Effector memory CD8-positive, alpha-beta T cell (primary cell): ENCODE results near the gene TREM2.
A peak's percentile ranks its signal among the peaks of the same experiment; 100 is the strongest.

Source experiments
- ATAC-seq: fragments of 150-1000 bp; cut with Tn5 transposase; replicated peaks from 2 replicates; pipeline ENCODE4 v1.10.0; 2021; ENCODE audit warnings: mild to moderate bottlenecking, moderate library complexity
- DNase-seq, 3 experiments: peaks; one replicate each; pipeline ENCODE4 v3.0.0; 2021
- H3K27ac Mint-ChIP-seq, 2 donors: one replicate each; pipeline ENCODE4 v1.8.0; 2022; ENCODE audit warnings: mild to moderate bottlenecking in 2 of 2, mixed read lengths in 2 of 2, moderate library complexity in 2 of 2
- H3K27me3 Mint-ChIP-seq, 2 donors: one replicate each; pipeline ENCODE4 v1.8.0; 2022; ENCODE audit warnings: mixed read lengths in 2 of 2
- H3K36me3 Mint-ChIP-seq: one replicate; pipeline ENCODE4 v1.8.0; 2022; ENCODE audit warnings: mild to moderate bottlenecking, moderate library complexity, mixed read lengths; ENCODE audit not compliant: insufficient read depth
- H3K4me1 Mint-ChIP-seq, 2 donors: one replicate each; pipeline ENCODE4 v1.8.0; 2022; ENCODE audit warnings: low read depth in 2 of 2, mixed read lengths in 2 of 2
- H3K4me3 Mint-ChIP-seq, 2 donors: one replicate each; pipeline ENCODE4 v1.8.0; 2022; ENCODE audit warnings: mild to moderate bottlenecking in 2 of 2, mixed read lengths in 2 of 2, moderate library complexity in 2 of 2
- H3K9me3 Mint-ChIP-seq, 2 donors: one replicate each; pipeline ENCODE4 v1.8.0; 2022; ENCODE audit warnings: mixed read lengths in 2 of 2
- total RNA-seq, 9 experiments: gene quantifications; one replicate each; lab custom pipeline; 2026; lab: John Stamatoyannopoulos, UW

TREM2 gene
- total RNA-seq, result 0 reads per million in 9 experiments

- H3K4me1 Mint-ChIP-seq, result peaks cover 0 to 2% of the 10 kb centered on the region in 2 donors
- no peak within 1 kb of the TSS for H3K4me3 Mint-ChIP-seq
- no peak for ATAC-seq
- peaks cover 3% of the 10 kb centered on the region for H3K36me3 Mint-ChIP-seq
- H3K27me3 Mint-ChIP-seq, result peaks cover 34 to 62% of the 10 kb centered on the region in 2 donors
- H3K9me3 Mint-ChIP-seq, result no peaks in the 10 kb centered on the region
- no peak within 1 kb of the TSS for H3K27ac Mint-ChIP-seq
- no peak for DNase-seq
Observed at GRCh38 chr6:41162687-41163418, at the start of gene TREM2. Gene TREM2 (minus strand): TSS chr6:41163116. CDS start chr6:41163082, 34 bp downstream.

GRCh38 chr6:41209547-41210320 is 46.8 kb upstream of the TREM2 start:
- no peaks in the 10 kb centered on the region for H3K36me3 Mint-ChIP-seq
- peak overlapping the region in 1 of 2 donors; percentile 39 for H3K27ac Mint-ChIP-seq
- peaks cover 5% of the 10 kb centered on the region in 2 donors for H3K9me3 Mint-ChIP-seq
- ATAC-seq (no peak), DNase-seq (no peak)
- no peak overlapping the region for H3K4me3 Mint-ChIP-seq
- peaks cover 8 to 11% of the 10 kb centered on the region in 2 donors for H3K27me3 Mint-ChIP-seq
- peaks cover 3 to 5% of the 10 kb centered on the region in 2 donors for H3K4me1 Mint-ChIP-seq

- Mint-ChIP-seq H3K27ac (peak overlapping the region in 1 of 2 donors; percentile 39), H3K4me1 (peaks cover 7 to 8% of the 10 kb centered on the region in 2 donors), H3K9me3 (no peaks in the 10 kb centered on the region), H3K36me3 (no peaks in the 10 kb centered on the region), H3K27me3 (no peaks in the 10 kb centered on the region), H3K4me3 (no peak overlapping the region)
- ATAC-seq (no peak), DNase-seq (no peak)
Observed at GRCh38 chr6:41208439-41209106, 45.7 kb upstream of the TREM2 start.

- Mint-ChIP-seq H3K27ac (peak overlapping the region; percentile 96 to 98), H3K9me3 (no peaks in the 10 kb centered on the region), H3K4me1 (peaks cover 43 to 47% of the 10 kb centered on the region in 2 donors), H3K4me3 (no peak overlapping the region), H3K36me3 (peaks cover 11% of the 10 kb centered on the region), H3K27me3 (no peaks in the 10 kb centered on the region)
- ATAC-seq (no peak), DNase-seq (no peak)
Observed at GRCh38 chr6:41204156-41204555, 41.2 kb upstream of the TREM2 start.

- Mint-ChIP-seq H3K27ac (peak overlapping the region; percentile 96 to 98), H3K4me3 (peak overlapping the region; percentile 76 to 79), H3K9me3 (no peaks in the 10 kb centered on the region), H3K4me1 (peaks cover 44 to 55% of the 10 kb centered on the region in 2 donors), H3K27me3 (no peaks in the 10 kb centered on the region), H3K36me3 (peaks cover 11% of the 10 kb centered on the region)
- ATAC-seq (no peak), DNase-seq (no peak)
Observed at GRCh38 chr6:41201764-41202173, 38.9 kb upstream of the TREM2 start.

GRCh38 chr6:41200901-41201763 is 38.2 kb upstream of the TREM2 start, which contains the start of gene TREML2:
Gene TREML2 (minus strand): TSS chr6:41201149. CDS start chr6:41201008, 141 bp downstream.
- Mint-ChIP-seq H3K4me1 (peaks cover 44 to 55% of the 10 kb centered on the region in 2 donors), H3K27me3 (no peaks in the 10 kb centered on the region), H3K36me3 (peaks cover 11% of the 10 kb centered on the region), H3K9me3 (no peaks in the 10 kb centered on the region), H3K27ac (peak within 1 kb of the TSS; percentile 96 to 98), H3K4me3 (peak within 1 kb of the TSS; percentile 76 to 79)
- ATAC-seq, result peak; percentile 19
- DNase-seq, result no peak

GRCh38 chr6:41200296-41200900 is 37.5 kb upstream of the TREM2 start:
- Mint-ChIP-seq H3K4me1 (peaks cover 44 to 55% of the 10 kb centered on the region in 2 donors), H3K9me3 (no peaks in the 10 kb centered on the region), H3K4me3 (peak overlapping the region; percentile 76 to 79), H3K36me3 (peaks cover 11% of the 10 kb centered on the region), H3K27me3 (no peaks in the 10 kb centered on the region), H3K27ac (peak overlapping the region; percentile 96 to 98)
- ATAC-seq (peak; percentile 70), DNase-seq (peak; percentile 42 to 58 (median 48))

- Mint-ChIP-seq H3K9me3 (no peaks in the 10 kb centered on the region), H3K4me1 (peaks cover 51 to 62% of the 10 kb centered on the region in 2 donors), H3K27ac (peak overlapping the region; percentile 96 to 98), H3K36me3 (peaks cover 11% of the 10 kb centered on the region), H3K4me3 (peak overlapping the region; percentile 76 to 79), H3K27me3 (no peaks in the 10 kb centered on the region)
- ATAC-seq (peak; percentile 60), DNase-seq (peak in 2 of 3 experiments; percentile 23 to 24)
Observed at GRCh38 chr6:41199552-41200246, 36.8 kb upstream of the TREM2 start.

GRCh38 chr6:41197234-41197633 is 34.3 kb upstream of the TREM2 start:
- no peak for ATAC-seq
- DNase-seq, result no peak
- Mint-ChIP-seq H3K4me3 (no peak overlapping the region), H3K36me3 (peaks cover 11% of the 10 kb centered on the region), H3K27me3 (no peaks in the 10 kb centered on the region), H3K4me1 (peaks cover 59 to 67% of the 10 kb centered on the region in 2 donors), H3K9me3 (no peaks in the 10 kb centered on the region), H3K27ac (peak overlapping the region; percentile 45 to 81)

- DNase-seq, result no peak
- Mint-ChIP-seq H3K9me3 (no peaks in the 10 kb centered on the region), H3K36me3 (peaks cover 1% of the 10 kb centered on the region), H3K4me3 (no peak overlapping the region), H3K27ac (peak overlapping the region; percentile 44 to 87), H3K4me1 (peaks cover 37 to 42% of the 10 kb centered on the region in 2 donors), H3K27me3 (no peaks in the 10 kb centered on the region)
- no peak for ATAC-seq
Observed at GRCh38 chr6:41194386-41194785, 31.5 kb upstream of the TREM2 start.

- Mint-ChIP-seq H3K27me3 (no peaks in the 10 kb centered on the region), H3K27ac (peak overlapping the region; percentile 77 to 87), H3K36me3 (no peaks in the 10 kb centered on the region), H3K4me3 (no peak overlapping the region), H3K9me3 (no peaks in the 10 kb centered on the region), H3K4me1 (peaks cover 35 to 39% of the 10 kb centered on the region in 2 donors)
- ATAC-seq (no peak), DNase-seq (no peak)
Observed at GRCh38 chr6:41193884-41194283, 31.0 kb upstream of the TREM2 start.
